PFSK-1 (cell line): ENCODE measurements around the gene DNPH1.

Experiments used
- FOXP2 ChIP-seq: optimal IDR thresholded peaks from 2 replicates; pipeline ENCODE3; 2011; ENCODE audit warnings: borderline replicate concordance, control low read depth, inconsistent platforms; ENCODE audit not compliant: insufficient read depth; ENCODE audit errors: extremely low read length, extremely low read depth
- POLR2AphosphoS5 ChIP-seq: IDR thresholded peaks from 2 replicates; pipeline ENCODE4 v1.6.1; 2012; ENCODE audit warnings: low read depth, mild to moderate bottlenecking, control low read depth, low read length, moderate library complexity
- REST ChIP-seq, 2 experiments: IDR thresholded peaks; 2 replicates each; pipeline versions ENCODE4 v1.6.1 to v1.8.0; 2011 to 2012; ENCODE audit warnings: low read depth in 2 of 2, low read length in 2 of 2, control low read depth in 1 of 2, inconsistent platforms in 1 of 2, mild to moderate bottlenecking in 1 of 2, moderate library complexity in 1 of 2; ENCODE audit not compliant: insufficient read depth in 1 of 2
- SIN3A ChIP-seq: IDR thresholded peaks from 2 replicates; pipeline ENCODE4 v1.6.1; 2012; ENCODE audit warnings: mild to moderate bottlenecking, low read length, moderate library complexity, borderline replicate concordance; ENCODE audit not compliant: insufficient read depth
- TAF1 ChIP-seq: IDR thresholded peaks from 2 replicates; pipeline ENCODE4 v1.6.1; 2012; ENCODE audit warnings: low read length, control low read depth, borderline replicate concordance; ENCODE audit not compliant: insufficient read depth

The DNPH1 gene

GRCh38 chr6:43204271-43205105, 24.8 kb downstream of the DNPH1 start:
- TF ChIP-seq REST (IDR thresholded peaks at IDR 0.05; ENCODE audit: insufficient read depth in 1 of 2, low read depth in 2 of 2, low read length in 2 of 2) (no peak), FOXP2 (no peak), POLR2AphosphoS5 (no peak), SIN3A (no peak), TAF1 (no peak)

GRCh38 chr6:43203718-43204095, 25.6 kb downstream of the DNPH1 start:
- TF ChIP-seq FOXP2 (no peak), REST (IDR thresholded peaks at IDR 0.05; ENCODE audit: insufficient read depth in 1 of 2, low read depth in 2 of 2, low read length in 2 of 2) (no peak), POLR2AphosphoS5 (no peak), TAF1 (no peak), SIN3A (no peak)

- TF ChIP-seq POLR2AphosphoS5 (no peak), FOXP2 (no peak), SIN3A (no peak), REST (IDR thresholded peaks at IDR 0.05; ENCODE audit: insufficient read depth in 1 of 2, low read depth in 2 of 2, low read length in 2 of 2) (no peak)
Observed at GRCh38 chr6:43203029-43203717, 26.1 kb downstream of the DNPH1 start.

- no peak for TF ChIP-seq SIN3A
- TF ChIP-seq REST (IDR thresholded peaks at IDR 0.05; ENCODE audit: insufficient read depth in 1 of 2, low read depth in 2 of 2, low read length in 2 of 2): no peak
- TF ChIP-seq FOXP2: no peak
- TF ChIP-seq TAF1: no peak
- TF ChIP-seq POLR2AphosphoS5: no peak
Observed at GRCh38 chr6:43202451-43202850, 26.8 kb downstream of the DNPH1 start.
